Measurements from ENCODE around the gene RPL32.

RPL32 gene

GRCh38 chr3:12886106-12886679 lies 44.8 kb upstream of the RPL32 start:
- no peak overlapping the region for H3K4me2 ChIP-seq (ENCODE audit: low read depth, low read length, poor library complexity, severe bottlenecking)
- TF ChIP-seq EZH2phosphoT487 (IDR thresholded peaks at IDR 0.05; ENCODE audit: borderline replicate concordance): no peak
- TF ChIP-seq, protein P1, sequence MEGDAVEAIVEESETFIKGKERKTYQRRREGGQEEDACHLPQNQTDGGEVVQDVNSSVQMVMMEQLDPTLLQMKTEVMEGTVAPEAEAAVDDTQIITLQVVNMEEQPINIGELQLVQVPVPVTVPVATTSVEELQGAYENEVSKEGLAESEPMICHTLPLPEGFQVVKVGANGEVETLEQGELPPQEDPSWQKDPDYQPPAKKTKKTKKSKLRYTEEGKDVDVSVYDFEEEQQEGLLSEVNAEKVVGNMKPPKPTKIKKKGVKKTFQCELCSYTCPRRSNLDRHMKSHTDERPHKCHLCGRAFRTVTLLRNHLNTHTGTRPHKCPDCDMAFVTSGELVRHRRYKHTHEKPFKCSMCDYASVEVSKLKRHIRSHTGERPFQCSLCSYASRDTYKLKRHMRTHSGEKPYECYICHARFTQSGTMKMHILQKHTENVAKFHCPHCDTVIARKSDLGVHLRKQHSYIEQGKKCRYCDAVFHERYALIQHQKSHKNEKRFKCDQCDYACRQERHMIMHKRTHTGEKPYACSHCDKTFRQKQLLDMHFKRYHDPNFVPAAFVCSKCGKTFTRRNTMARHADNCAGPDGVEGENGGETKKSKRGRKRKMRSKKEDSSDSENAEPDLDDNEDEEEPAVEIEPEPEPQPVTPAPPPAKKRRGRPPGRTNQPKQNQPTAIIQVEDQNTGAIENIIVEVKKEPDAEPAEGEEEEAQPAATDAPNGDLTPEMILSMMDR (conservative IDR thresholded peaks at IDR 0.05; ENCODE audit: low read length): no peak
- H3K9me3 ChIP-seq (ENCODE audit: insufficient read depth, low read depth, low read length): no peaks in the 10 kb centered on the region
- no peaks in the 10 kb centered on the region for H3K36me3 ChIP-seq (ENCODE audit: insufficient read depth, low read length)
- no peaks in the 10 kb centered on the region for H3K27me3 ChIP-seq (ENCODE audit: insufficient read depth, low read length, poor library complexity, severe bottlenecking)
- no peaks in the 10 kb centered on the region for H3K9me2 ChIP-seq (replicated peaks; ENCODE audit: low read depth, low read length)
- H3K9ac ChIP-seq (ENCODE audit: low read depth, low read length, poor library complexity, severe bottlenecking): no peak overlapping the region
- H3K4me3 ChIP-seq (ENCODE audit: low read length, poor library complexity, severe bottlenecking): no peak overlapping the region
- no peaks in the 10 kb centered on the region for H4K20me1 ChIP-seq (ENCODE audit: insufficient read depth, low read length, poor library complexity, severe bottlenecking)
- no peaks in the 10 kb centered on the region for H3K4me1 ChIP-seq (ENCODE audit: insufficient read depth, low read length, poor library complexity, severe bottlenecking)
- H2AFZ ChIP-seq (ENCODE audit: low read length): no peak overlapping the region
- H3K79me2 ChIP-seq (ENCODE audit: insufficient read depth, low read length): no peaks in the 10 kb centered on the region
- no peaks in the 10 kb centered on the region for H3F3A ChIP-seq (ENCODE audit: low read depth)

GRCh38 chr3:12885583-12885930 lies 44.2 kb upstream of the RPL32 start:
- Histone ChIP-seq H3K27me3 (ENCODE audit: insufficient read depth, low read length, poor library complexity, severe bottlenecking) (no peaks in the 10 kb centered on the region), H3K9ac (ENCODE audit: low read depth, low read length, poor library complexity, severe bottlenecking) (no peak overlapping the region), H3K4me1 (ENCODE audit: insufficient read depth, low read length, poor library complexity, severe bottlenecking) (no peaks in the 10 kb centered on the region), H3K36me3 (ENCODE audit: insufficient read depth, low read length) (no peaks in the 10 kb centered on the region), H3K9me2 (replicated peaks; ENCODE audit: low read depth, low read length) (no peaks in the 10 kb centered on the region), H3K9me3 (ENCODE audit: insufficient read depth, low read depth, low read length) (no peaks in the 10 kb centered on the region), H3K79me2 (ENCODE audit: insufficient read depth, low read length) (no peaks in the 10 kb centered on the region), H3F3A (ENCODE audit: low read depth) (no peaks in the 10 kb centered on the region), H3K4me3 (ENCODE audit: low read length, poor library complexity, severe bottlenecking) (no peak overlapping the region), H3K4me2 (ENCODE audit: low read depth, low read length, poor library complexity, severe bottlenecking) (no peak overlapping the region), H4K20me1 (ENCODE audit: insufficient read depth, low read length, poor library complexity, severe bottlenecking) (no peaks in the 10 kb centered on the region), H2AFZ (ENCODE audit: low read length) (no peak overlapping the region)
- no peak for TF ChIP-seq EZH2phosphoT487 (IDR thresholded peaks at IDR 0.05; ENCODE audit: borderline replicate concordance)
- TF ChIP-seq, protein P1 (conservative IDR thresholded peaks at IDR 0.05; ENCODE audit: low read length): no peak

DNA sequence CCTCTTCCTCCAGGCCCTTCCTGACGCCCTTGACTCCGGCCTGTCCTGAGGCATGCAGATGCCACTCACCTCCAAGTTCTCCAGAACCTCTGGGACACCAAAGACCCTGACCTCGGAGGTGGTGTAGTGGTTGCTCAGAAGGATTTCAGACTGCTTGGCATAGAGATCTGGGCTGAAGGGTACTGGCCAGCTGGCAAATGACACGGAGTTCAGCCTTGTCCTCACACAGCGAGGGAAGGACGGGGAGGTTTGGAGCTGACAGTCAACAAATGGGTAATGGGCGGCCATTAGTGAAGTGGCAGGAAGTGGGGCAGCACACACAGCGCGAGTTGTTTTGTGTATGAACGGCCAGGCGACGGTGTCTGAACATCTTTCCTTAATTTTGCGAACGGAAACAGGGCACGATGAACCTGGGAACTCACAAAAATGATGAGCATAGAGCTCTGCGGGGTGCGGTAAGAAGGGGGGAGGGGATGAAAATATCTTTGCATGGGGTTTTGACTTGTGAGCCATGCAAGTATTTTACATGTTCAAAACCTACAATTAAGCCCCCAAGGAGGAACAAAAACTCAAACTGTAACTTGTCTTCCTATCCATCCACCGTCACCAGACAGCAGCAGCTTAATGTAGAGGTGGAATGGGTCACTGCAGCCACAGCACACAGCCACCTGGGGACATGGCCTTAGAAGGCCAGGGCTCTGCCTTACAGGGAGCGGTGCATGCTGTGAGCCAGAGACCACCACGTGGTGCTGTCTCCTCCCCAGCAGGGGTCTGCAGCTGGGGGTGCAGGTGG lies 43.6 kb upstream of the RPL32 start:
- no peaks in the 10 kb centered on the region for H3K9me3 ChIP-seq (ENCODE audit: insufficient read depth, low read depth, low read length)
- no peak overlapping the region for H3K4me2 ChIP-seq (ENCODE audit: low read depth, low read length, poor library complexity, severe bottlenecking)
- no peak overlapping the region for H3K9ac ChIP-seq (ENCODE audit: low read depth, low read length, poor library complexity, severe bottlenecking)
- H3K36me3 ChIP-seq (ENCODE audit: insufficient read depth, low read length): no peaks in the 10 kb centered on the region
- TF ChIP-seq, protein P1 (conservative IDR thresholded peaks at IDR 0.05; ENCODE audit: low read length): no peak
- no peak for TF ChIP-seq EZH2phosphoT487 (IDR thresholded peaks at IDR 0.05; ENCODE audit: borderline replicate concordance)
- H3K4me3 ChIP-seq (ENCODE audit: low read length, poor library complexity, severe bottlenecking): no peak overlapping the region
- H3K79me2 ChIP-seq (ENCODE audit: insufficient read depth, low read length): no peaks in the 10 kb centered on the region
- H2AFZ ChIP-seq (ENCODE audit: low read length): no peak overlapping the region
- no peaks in the 10 kb centered on the region for H3K9me2 ChIP-seq (replicated peaks; ENCODE audit: low read depth, low read length)
- H3K4me1 ChIP-seq (ENCODE audit: insufficient read depth, low read length, poor library complexity, severe bottlenecking): no peaks in the 10 kb centered on the region
- H4K20me1 ChIP-seq (ENCODE audit: insufficient read depth, low read length, poor library complexity, severe bottlenecking): no peaks in the 10 kb centered on the region
- no peaks in the 10 kb centered on the region for H3F3A ChIP-seq (ENCODE audit: low read depth)
- no peaks in the 10 kb centered on the region for H3K27me3 ChIP-seq (ENCODE audit: insufficient read depth, low read length, poor library complexity, severe bottlenecking)
